ENCODE results near the gene NAA80.

NAA80 gene

GRCh38 chr3:50304601-50305000, 5.4 kb upstream of the NAA80 start:
- no peak for TF ChIP-seq CTCF (conservative IDR thresholded peaks at IDR 0.05)
- H3K27ac ChIP-seq: no peak overlapping the region

- H3K27ac ChIP-seq: no peak within 1 kb of the TSS
Observed at GRCh38 chr3:50303013-50303815, 4.0 kb upstream of the NAA80 start, which contains the start of gene HYAL1. HYAL1 (minus strand) TSS chr3:50303574; CDS start chr3:50302956, 618 bp downstream.

GRCh38 chr3:50302095-50303012, 3.1 kb upstream of the NAA80 start:
- no peak for TF ChIP-seq CTCF (conservative IDR thresholded peaks at IDR 0.05)
- no peak overlapping the region for H3K27ac ChIP-seq

More at GRCh38 chr3:50303013-50303815, 4.0 kb upstream of the NAA80 start, which contains the start of gene HYAL1:
- 0 out of 2 replicates have a peak, but pooled peaks have one; percentile 18 for TF ChIP-seq CTCF (conservative IDR thresholded peaks at IDR 0.05)

- peak overlapping the region; percentile 90; the same call in 1 of the 2 replicates for H3K27ac ChIP-seq
- TF ChIP-seq CTCF (conservative IDR thresholded peaks at IDR 0.05): no peak
Observed at GRCh38 chr3:50300681-50301254, 1.6 kb upstream of the NAA80 start.

GRCh38 chr3:50299929-50300680, 900 bp upstream of the NAA80 start:
- H3K27ac ChIP-seq: peak overlapping the region; percentile 90
- TF ChIP-seq CTCF (conservative IDR thresholded peaks at IDR 0.05): no peak

GRCh38 chr3:50299638-50299928, 378 bp upstream of the NAA80 start:
- peak overlapping the region; percentile 90 for H3K27ac ChIP-seq
- no peak for TF ChIP-seq CTCF (conservative IDR thresholded peaks at IDR 0.05)

All from VCaP (cell line).